ENCODE results near the gene GDNF.
"Not testable (repeated sequence)": the region's sequence is repeated elsewhere in the genome, so short reads cannot be mapped to it uniquely, and the experiment has no call there.

Gene GDNF

GRCh38 chr5:37816331-37816730 is 23.5 kb downstream of the GDNF start:
- DNase-seq (ENCODE audit: low read depth), result no peak

DNA sequence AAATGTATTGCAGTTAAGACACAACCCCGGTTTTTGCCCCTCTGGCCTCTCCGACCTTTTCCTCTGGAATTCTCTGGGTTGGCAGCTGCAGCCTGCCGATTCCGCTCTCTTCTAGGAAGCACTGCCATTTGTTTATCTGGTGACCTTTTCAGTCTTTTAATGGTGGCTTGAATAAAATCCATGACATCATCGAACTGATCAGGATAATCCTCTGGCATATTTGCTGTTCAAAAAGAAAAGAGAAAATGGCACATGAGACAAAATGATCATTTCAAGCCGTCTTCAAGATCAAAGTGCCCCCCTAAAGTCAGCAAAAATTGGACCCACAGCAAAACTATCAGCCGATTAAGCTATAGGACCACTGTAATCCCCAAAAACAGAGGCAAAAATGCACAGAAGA is 23.9 kb downstream of the GDNF start:
- DNase-seq (ENCODE audit: low read depth), result no peak

DNA sequence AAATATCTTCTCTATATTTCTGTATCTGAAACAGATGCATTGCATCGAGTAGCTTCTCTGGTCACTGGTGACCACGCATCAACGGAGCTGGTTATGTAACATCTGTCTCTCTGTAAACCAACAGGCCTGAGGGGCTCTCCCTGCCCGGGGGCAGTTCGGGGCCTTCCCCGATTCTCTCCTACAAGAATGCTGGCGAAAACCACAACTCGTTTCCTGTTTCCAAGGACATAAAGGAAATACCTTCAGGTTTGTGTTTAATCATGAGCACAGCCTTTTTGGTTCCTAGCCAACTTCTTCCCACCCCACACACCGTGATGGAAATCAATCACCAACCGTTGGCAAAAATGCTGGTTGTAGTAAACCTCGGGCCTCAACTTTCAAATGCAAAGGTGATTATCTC is 25.1 kb downstream of the GDNF start:
- no peak for DNase-seq (ENCODE audit: low read depth)

- no peak for DNase-seq (ENCODE audit: low read depth)
Measured at GRCh38 chr5:37812365-37812764, 27.5 kb downstream of the GDNF start.

DNA sequence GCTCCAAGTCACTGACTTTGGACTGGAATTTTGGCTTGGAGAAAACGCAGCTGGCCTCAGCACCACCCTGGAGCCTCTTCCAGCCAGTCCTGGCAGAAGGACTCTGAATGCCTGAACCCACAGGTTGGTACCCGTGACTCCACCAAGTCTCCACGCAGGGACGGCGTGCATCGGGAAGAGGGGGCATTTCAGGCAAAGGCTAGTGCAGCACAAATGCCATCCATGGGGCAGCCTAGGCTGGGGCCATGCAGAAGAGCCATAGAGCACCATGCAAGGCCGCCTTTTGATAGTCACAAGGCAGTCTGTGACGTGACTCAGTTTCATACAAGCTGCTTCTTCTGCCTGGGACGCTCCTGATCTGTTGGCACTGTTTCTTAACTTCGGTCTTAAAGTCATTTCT is 28.0 kb downstream of the GDNF start:
- DNase-seq (ENCODE audit: low read depth), result no peak

GRCh38 chr5:37810311-37810710 is 29.5 kb downstream of the GDNF start:
- no peak for DNase-seq (ENCODE audit: low read depth)

DNA sequence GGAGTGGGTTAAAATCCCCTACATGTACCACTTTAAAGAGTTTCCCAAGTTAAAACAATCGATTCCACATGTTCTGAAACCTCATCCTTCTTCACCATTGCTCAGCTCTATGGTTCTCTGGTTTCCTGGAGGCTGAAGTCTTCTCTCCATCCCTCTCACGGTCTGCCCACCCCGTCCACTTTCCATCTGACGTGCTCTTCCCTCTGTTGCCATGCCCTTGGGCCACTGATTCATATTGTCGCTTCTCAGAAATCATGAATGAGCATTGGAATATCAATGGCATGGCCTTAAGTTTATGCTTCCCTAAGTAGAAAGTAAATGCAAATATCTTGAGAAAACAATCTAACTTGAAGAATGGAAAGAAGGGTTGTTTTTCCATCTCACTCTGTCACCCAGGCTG is 30.9 kb downstream of the GDNF start:
- no peak for DNase-seq (ENCODE audit: low read depth)

GRCh38 chr5:37807621-37808301 is 32.1 kb downstream of the GDNF start:
- DNase-seq (ENCODE audit: low read depth), result no peak

- DNase-seq (ENCODE audit: low read depth), result no peak
Measured at GRCh38 chr5:37807015-37807414, 32.8 kb downstream of the GDNF start.

DNA sequence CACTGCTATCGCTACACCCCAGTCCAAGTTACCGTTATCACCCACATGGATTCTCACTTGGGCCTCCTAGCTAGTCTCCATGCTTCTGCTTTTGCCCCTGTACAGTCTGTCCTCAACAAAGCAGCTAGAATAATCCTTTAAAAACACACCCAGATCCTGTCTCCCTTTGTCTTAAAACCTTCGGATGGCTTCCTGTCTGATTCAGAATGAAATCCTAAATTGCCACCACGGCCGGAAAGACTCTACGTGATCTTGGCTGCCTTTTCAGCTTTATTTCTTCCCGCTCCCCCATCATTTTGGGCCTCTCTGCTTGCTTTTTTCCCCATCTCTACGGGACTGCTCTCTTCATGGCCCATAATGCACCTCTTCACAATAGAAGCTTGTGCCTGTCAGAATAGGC is 33.4 kb downstream of the GDNF start:
- DNase-seq (ENCODE audit: low read depth), result no peak

GRCh38 chr5:37806016-37806415 is 33.8 kb downstream of the GDNF start:
- DNase-seq (ENCODE audit: low read depth), result no peak

GRCh38 chr5:37804401-37804800 is 35.4 kb downstream of the GDNF start:
- DNase-seq (ENCODE audit: low read depth), result no peak

- no peak for DNase-seq (ENCODE audit: low read depth)
Measured at GRCh38 chr5:37803487-37803886, 36.4 kb downstream of the GDNF start.

DNA sequence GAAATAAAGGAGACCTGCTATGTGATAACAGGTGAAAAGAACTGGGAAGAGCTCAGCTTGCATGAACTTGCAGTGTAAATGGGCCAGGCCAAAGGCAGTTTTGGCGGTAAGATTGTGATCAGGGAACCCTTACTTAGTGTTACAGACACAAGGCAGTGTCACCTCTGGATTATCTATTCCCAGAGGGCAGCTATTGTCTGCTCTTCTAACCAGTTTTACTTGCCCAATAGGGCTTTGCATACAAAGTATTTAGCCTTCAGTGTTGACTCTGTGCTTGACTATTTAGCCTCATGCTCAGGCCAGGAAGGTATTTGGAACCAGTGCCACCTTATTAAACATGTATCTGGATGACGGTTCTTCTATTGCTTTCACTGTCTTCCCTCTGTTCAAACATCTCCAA is 38.3 kb downstream of the GDNF start:
- no peak for DNase-seq (ENCODE audit: low read depth)

- DNase-seq (ENCODE audit: low read depth), result no peak
Measured at GRCh38 chr5:37799865-37800421, 39.9 kb downstream of the GDNF start.

DNA sequence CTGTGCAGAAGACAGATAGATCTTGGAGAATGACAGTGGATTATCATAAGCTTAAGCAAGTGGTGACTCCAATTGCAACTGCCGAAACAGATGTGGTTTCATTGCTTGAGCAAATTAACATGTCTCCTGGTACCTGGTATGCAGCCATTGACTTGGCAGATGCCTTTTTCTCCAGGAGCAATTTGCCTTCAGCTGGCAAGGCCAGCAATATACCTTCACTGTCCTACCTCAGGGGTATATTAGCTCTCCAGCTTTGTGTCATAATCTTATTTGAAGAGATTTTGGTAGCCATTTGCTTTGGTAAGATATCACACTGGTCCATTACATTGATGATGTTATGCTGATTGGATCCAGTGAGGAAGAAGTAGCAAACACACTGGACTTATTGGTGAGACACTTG is 43.4 kb downstream of the GDNF start:
- DNase-seq (ENCODE audit: low read depth), result not testable (repeated sequence)

DNA sequence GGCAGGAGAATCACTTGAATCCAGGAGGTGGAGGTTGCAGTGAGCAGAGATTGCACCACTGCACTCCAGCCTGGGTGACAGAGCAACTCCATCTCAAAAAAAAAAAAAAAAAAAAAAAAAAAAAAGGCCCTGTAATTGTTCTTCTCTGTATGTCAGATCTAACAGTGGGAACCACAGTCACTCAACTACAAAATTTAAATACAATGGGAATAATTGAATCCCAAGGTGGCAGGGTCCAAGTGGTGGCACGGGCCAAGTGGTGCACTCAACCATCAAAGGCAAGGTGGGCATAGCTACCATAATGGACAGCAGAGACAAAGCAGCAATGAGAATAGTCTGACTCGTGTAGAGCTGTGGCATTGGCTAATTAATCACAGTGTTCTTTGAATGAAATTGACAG is 44.5 kb downstream of the GDNF start:
- DNase-seq (ENCODE audit: low read depth), result not testable (repeated sequence)

DNA sequence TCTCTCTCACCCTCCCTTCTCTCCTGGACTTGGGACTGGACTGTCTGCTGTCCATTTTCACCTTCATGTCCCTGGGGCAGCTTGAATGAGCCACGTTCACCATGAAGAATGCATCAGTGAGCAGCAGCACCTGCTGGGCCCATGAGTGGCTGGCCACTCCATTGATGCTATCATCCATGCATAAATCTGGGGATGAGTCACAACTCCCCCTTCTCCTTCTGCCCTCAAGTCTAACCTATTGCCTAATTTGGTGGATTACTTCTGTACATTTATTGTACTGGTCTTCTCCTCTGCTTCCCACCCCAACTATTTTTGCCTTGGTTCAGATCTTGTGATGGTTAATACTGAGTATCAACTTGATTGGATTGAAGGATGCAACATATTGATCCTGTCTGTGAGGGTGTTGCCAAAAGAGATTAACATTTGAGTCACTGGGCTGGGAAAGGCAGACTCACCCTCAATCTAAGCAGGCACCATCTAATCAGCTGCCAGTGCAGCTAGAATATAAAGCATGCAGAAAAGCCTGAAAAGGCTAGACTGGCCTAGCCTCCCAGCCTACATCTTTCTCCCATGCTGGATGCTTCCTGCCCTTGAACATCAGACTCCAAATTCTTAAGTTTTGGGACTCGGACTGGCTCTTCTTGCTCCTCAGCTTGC is 46.7 kb downstream of the GDNF start:
- DNase-seq (ENCODE audit: low read depth), result no peak

GRCh38 chr5:37791321-37791720 is 48.5 kb downstream of the GDNF start:
- no peak for DNase-seq (ENCODE audit: low read depth)

DNA sequence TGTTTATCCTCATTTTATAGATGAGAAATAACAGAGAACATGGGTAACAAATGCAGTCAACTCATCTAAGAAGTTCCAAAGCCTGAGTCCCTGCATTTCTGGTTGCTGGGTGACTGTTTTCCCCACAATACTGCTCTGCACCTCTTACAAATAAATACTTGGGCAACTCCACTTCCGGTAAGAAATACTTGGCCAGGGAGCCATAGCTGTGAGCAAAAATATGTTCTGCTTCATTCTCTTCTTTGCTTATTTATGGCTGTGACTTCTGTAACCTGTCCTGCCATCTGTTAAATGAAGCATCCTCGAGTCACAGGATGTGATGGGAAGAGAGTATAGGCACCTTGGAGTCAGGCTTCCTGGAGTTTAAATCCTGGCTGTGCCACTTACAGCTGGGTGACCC is 49.9 kb downstream of the GDNF start:
- no peak for DNase-seq (ENCODE audit: low read depth)

DNA sequence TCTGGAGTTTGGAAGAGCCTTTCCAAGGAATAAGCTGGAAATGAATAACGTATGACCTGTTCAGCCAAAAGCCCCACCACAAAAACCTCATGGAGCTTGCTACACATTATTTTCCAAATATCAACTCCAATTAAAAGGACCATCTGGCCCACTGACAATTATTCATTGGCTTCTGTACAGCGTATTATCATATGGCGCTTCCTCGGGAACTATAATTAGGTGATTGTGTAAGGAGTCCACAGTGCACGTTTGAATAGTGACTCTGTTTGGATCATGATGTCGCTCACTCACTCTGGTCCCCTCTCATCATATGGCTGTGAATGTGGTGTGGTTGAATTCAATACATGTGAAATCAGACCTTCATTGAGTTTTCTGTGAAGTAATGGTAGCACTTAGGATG is 52.1 kb downstream of the GDNF start:
- DNase-seq (ENCODE audit: low read depth), result no peak

DNA sequence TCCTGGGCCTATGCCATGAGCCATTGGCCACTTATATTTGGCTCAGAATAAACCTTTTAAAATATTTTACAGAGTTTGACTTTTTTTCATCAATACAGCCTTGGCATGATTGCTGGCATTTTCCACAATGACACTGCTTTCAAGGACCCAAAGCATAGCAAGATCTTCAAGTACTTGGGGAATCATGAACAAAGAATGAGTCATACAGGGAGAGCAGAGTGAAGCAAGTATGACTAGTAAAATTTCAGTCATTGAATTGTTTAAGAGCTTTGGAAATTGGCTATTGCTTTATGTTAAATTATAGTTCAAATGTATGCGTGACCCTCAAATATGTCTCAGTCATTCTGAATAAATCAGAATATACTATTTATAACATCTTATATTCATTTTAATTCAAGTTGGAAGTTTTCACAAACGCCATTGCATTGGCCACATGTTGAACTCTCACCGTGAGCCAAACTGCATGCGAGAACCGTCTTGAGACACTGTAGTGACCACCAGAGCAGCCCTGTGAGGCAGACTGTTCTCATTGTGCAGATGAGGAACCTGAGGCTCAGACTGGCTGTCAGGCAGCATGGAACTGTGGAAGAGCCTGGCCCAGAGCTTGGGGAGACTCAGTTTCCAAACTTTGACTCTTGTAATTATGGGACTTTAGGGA is 52.9 kb downstream of the GDNF start:
- no peak for DNase-seq (ENCODE audit: low read depth)

DNA sequence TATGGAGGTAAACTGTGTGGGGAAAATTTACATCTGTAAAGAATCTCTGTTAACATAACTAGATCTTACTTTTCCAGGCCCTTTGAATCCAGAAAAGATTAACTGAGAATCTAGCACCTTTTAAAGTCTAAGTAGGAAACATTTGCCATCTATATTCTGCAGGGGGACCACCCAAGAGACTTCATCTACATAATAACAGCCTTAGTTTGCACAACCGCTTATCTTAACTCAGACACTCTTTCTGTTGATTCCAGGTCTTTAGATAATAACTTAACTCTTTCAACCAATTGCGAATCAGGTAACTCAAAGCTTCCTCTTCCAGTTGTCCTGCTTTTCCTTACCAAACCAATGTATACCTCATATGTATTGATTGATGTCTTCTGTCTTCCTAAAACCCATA is 53.4 kb downstream of the GDNF start:
- no peak for DNase-seq (ENCODE audit: low read depth)
